Frontal cortex (tissue), 4 donors: Measurements from ENCODE around the gene KCNK2. TPM values are rescaled to one million over a fixed set of nuclear protein-coding genes. Genes with fewer than 3 reads are reported as not detected.

Source experiments
- DNase-seq, 2 donors: peaks; one replicate each; pipeline ENCODE4 v3.0.0; 2012; ENCODE audit warnings: low spot score in 2 of 2
- FAIRE-seq: peaks from 2 replicates; lab custom pipeline; 2012; peaks lifted over from hg19 to GRCh38; lab: Jason Lieb, UNC
- total RNA-seq: library from RNA; depleted of rRNA; stranded (reverse); fragments of >200 nt; gene quantifications from one replicate; pipeline ENCODE4 v1.2.3, GENCODE V29; 2014
- donor health status: control.
- donor health status: control.
- donor health status: control.

KCNK2 gene
- total RNA-seq, 1 donor from 2014 or later, result 78.7 TPM

GRCh38 chr1:215241451-215241850 is 158.9 kb downstream of the KCNK2 start:
- FAIRE-seq (no peak), DNase-seq (no peak)

DNA sequence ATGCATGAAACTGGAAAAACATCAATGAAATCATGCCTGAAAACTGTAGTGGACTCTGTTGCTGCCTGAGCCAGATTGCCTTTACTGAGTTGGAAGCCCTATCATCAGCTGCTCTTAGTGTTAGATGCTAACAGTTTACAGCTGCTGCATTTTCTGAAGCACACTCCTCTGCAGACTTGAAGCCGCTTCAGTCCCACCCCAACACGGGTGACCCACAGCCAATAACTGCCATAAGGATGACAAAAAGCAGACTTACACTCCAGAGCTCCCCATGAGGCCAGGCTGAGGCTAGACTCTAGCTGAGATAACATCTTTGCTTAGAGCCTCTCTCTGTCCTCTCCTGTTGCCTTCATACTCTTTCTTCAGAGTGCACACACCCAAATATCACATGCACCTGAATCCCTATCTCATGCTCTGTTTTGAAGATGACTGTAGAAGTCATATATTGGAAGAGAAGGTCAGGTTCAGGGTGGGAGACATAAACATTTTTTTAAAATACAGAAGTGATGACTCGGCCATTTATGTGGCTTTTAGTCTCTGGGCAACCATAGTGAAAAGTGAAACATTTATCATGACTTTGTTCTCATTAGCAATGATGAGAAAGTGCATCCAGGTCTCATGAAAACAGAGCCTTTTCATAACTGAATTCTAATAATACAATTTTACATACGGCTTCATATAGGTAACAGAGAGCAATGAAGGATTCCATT is 161.0 kb downstream of the KCNK2 start:
- DNase-seq, result no peak

DNA sequence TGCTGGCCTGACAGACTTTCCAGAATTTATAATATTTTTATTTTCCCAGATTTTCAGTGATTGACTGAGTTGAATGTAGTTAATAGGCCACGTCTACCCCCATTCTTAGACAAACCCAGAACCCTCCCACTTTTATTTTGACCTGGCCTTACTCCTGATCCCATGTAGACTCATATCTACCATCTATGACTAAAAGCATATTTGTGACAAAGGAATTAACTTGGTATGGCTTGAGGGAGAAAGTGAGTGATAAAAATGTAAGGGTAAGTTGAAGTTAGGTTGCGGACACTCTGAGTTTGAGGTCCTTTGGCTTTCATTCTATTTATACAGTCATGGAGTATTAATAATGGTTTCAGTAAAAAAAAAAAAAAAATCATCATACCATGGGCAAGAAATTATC is 168.4 kb downstream of the KCNK2 start:
- no peak for FAIRE-seq

More for the DNA sequence above, 161.0 kb downstream of the KCNK2 start:
- FAIRE-seq, result no peak

GRCh38 chr1:215251428-215251827 is 168.9 kb downstream of the KCNK2 start:
- DNase-seq (no peak), FAIRE-seq (no peak)

More for the DNA sequence above, 168.4 kb downstream of the KCNK2 start:
- no peak for DNase-seq

DNA sequence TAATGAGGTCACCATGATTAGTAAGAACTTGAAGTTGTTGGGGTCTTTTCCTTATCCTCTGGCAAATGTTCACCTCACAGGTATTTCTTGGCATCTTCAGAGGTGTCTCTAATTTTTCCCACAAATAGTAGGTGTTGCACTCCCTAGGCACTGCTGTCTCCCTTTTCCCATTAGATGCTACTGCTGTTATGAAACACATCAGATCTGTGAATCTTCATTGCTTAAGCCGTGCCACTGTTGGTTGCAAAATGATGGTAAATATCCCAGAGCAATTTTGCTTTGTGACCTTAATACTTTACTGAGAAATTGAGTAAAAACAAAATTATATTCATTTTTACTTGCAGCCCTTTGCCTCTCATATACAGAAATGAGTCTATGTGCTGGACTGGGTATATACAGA is 169.6 kb downstream of the KCNK2 start:
- DNase-seq (no peak), FAIRE-seq (no peak)

- FAIRE-seq (no peak), DNase-seq (no peak)
These were observed 174.6 kb downstream of the KCNK2 start for GRCh38 chr1:215256936-215257679.

- FAIRE-seq, result no peak
- DNase-seq, result no peak
These were observed 178.2 kb downstream of the KCNK2 start for GRCh38 chr1:215260711-215261110.

DNA sequence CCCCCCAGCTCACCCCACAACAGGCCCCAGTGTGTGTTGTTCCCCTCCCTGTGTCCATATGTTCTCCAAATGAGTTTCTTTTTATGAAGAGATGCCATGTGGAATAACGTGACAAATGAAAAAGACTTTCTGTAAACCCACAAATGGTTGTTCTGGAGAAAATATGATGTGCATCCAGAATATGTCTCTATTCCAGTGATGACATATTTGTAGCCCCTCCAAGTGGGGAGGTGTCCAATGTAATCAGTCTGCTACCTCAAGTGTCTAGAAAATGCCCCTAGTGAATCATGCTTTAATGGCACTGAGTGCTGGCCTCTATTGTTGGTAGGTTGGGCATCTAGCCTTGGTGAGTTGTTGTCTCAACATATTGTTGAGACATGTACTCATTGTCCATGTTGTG is 179.6 kb downstream of the KCNK2 start:
- no peak for DNase-seq
- FAIRE-seq, result no peak

GRCh38 chr1:215263636-215264035 is 181.1 kb downstream of the KCNK2 start:
- FAIRE-seq (no peak), DNase-seq (no peak)

GRCh38 chr1:215264649-215265048 is 182.1 kb downstream of the KCNK2 start:
- no peak for FAIRE-seq
- DNase-seq, result no peak

- no peak for DNase-seq
- FAIRE-seq, result no peak
These were observed 185.0 kb downstream of the KCNK2 start for GRCh38 chr1:215267495-215267894.

DNA sequence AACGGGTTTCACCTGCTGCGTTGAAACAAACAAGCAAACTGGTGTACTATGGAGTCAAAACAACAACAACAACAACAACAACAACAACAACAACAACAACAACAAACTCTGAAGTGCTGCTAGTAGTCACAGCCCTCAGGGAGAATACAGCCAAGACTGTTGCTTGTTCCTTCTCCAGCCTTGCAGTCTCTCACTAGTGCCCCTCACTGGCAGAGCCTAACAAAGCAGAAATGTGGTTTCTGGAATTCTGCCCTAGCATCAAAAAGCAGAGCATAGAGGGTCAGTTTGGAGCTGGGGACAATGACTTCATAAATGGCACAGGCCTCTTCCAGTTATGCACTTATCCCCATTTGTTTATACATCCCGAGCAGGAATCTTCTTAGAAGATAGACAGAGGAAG is 187.4 kb downstream of the KCNK2 start:
- FAIRE-seq (no peak), DNase-seq (no peak)

- FAIRE-seq, result no peak
- no peak for DNase-seq
These were observed 191.4 kb downstream of the KCNK2 start for GRCh38 chr1:215273838-215274516.

DNA sequence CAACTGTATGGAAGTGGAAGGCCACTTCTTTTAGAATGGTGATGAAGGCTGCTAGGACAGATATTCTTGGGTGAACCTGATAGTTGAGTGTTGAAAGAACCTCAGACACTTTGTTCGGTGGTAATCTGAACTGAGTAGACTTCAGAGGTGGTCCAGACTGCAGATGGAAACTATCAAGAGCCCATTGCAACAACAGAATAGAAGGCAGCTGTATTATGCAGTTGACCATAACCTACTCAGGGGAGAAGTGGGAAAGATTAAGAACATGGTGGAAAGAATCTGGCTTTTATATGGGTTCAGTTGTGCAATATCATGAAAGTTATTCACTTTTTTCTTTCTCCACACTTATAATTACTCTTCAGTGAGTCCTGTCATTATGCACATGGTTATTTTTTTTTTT is 194.0 kb downstream of the KCNK2 start:
- DNase-seq (no peak), FAIRE-seq (no peak)

- DNase-seq (no peak), FAIRE-seq (no peak)
These were observed 195.0 kb downstream of the KCNK2 start for GRCh38 chr1:215277532-215277931.

DNA sequence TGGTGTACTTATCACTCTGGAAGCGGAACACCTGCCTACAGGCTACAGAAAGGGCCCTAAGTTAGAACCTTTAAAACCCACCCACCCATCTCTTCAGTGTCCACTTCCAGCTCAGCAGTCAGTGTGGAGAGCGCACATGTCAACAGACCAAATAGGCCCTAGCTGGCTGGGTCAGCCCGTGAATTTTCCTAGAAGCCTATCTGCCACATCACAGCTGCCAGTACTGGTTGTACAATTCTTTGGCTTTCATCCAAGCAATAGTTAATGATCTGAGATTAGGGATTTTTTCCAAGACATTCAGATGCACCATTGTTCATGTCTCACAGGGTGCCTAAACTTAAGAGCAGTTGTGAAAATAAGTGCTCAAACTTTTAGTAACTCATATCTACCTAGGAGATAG is 197.1 kb downstream of the KCNK2 start:
- FAIRE-seq, result no peak
- no peak for DNase-seq

- FAIRE-seq (no peak), DNase-seq (no peak)
These were observed 200.0 kb downstream of the KCNK2 start for GRCh38 chr1:215282557-215282956.

GRCh38 chr1:215285013-215285800 is 202.7 kb downstream of the KCNK2 start:
- no peak for DNase-seq

More at GRCh38 chr1:215285013-215285800, 202.7 kb downstream of the KCNK2 start:
- FAIRE-seq, result no peak
